Ovary (tissue), 9 donors: Measurements from ENCODE around the gene AMOTL1. TPM values are rescaled to one million over a fixed set of nuclear protein-coding genes. Genes with fewer than 3 reads are reported as not detected.

ENCODE experiments used
- DNase-seq, 5 donors: peaks; one replicate each; pipeline ENCODE4 v3.0.0-alpha.2; 2019 to 2020
- H3K27ac ChIP-seq, 2 donors: fragments of 200-600 bp; one replicate each; pipeline versions ENCODE4 v1.5.1 to v1.8.0; 2019 to 2022
- H3K27me3 ChIP-seq: fragments of 200-600 bp; one replicate; pipeline ENCODE4 v1.8.0; 2022
- H3K36me3 ChIP-seq: fragments of 200-600 bp; sonication (generic); one replicate; pipeline ENCODE4 v1.5.1; 2019
- H3K4me1 ChIP-seq: one replicate; pipeline ENCODE4 v1.8.1; 2013; ENCODE audit warnings: mild to moderate bottlenecking, moderate library complexity; ENCODE audit not compliant: insufficient read depth
- H3K4me3 ChIP-seq: fragments of 200-600 bp; sonication (generic); one replicate; pipeline ENCODE4 v1.5.1; 2017
- H3K9me3 ChIP-seq, 2 donors: fragments of 200-600 bp in 1 of 2; sonication (generic) in 1 of 2; one replicate each; pipeline versions ENCODE4 v1.5.1 to v1.8.1; 2013 to 2019; ENCODE audit warnings: mild to moderate bottlenecking in 1 of 2, moderate library complexity in 1 of 2
- CTCF ChIP-seq, 3 donors: fragments of 450-650 bp in 2 of 3; fragments of 200-600 bp in 1 of 3; IDR thresholded peaks; one replicate each; pipeline versions ENCODE4 v1.5.1 to v1.8.0; 2016 to 2022; ENCODE audit warnings: antibody characterized with exemption in 3 of 3, mild to moderate bottlenecking in 1 of 3
- EP300 ChIP-seq: sonication (generic); formaldehyde crosslinking; IDR thresholded peaks from one replicate; pipeline ENCODE4 v1.6.1; 2017; ENCODE audit warnings: antibody characterized with exemption
- POLR2A ChIP-seq: fragments of 450-650 bp; IDR thresholded peaks from one replicate; pipeline ENCODE4 v1.6.1; 2017; ENCODE audit warnings: antibody characterized with exemption, mild to moderate bottlenecking, moderate library complexity
- WGBS, 3 donors: extraction: QIAGEN DNeasy Blood & Tissue Kit in 1 of 3; methylation state at CpG; one replicate each; pipeline versions ENCODE4 v1.1.5 to v1.1.7; 2013 to 2017; 5-methylcytosine and 5-hydroxymethylcytosine counted together
- intact Hi-C, 4 donors: fragments of 100-400 bp; cut with DNase I; formaldehyde crosslinking; loops; one replicate each; pipeline versions ENCODE4 v1.11.0 to v1.15.1; 2022 to 2023
- polyA plus RNA-seq, 2 donors: library from polyadenylated mRNA; stranded (reverse); fragments of 200-250 nt in 1 of 2; fragments of 350-450 nt in 1 of 2; fragmentation: Illumina TruSeq in 1 of 2; extraction: RNeasy Lipid Tissue Mini Kit (QIAGEN cat#74804) in 1 of 2; gene quantifications; one replicate each; pipeline ENCODE4 v1.2.3, GENCODE V29; 2013 to 2014
- total RNA-seq, 7 donors: library from RNA; depleted of rRNA in 2 of 7; stranded (reverse); fragments of >200 nt in 2 of 7; fragmentation: NEBNext Ultra II Directional in 3 of 7; extraction: Animal tissue kit (Norgen Biotek cat#: 25700) in 3 of 7; gene quantifications; one replicate each; pipeline versions ENCODE4 v1.1.0 to v1.2.4, GENCODE V29; 2016 to 2023
- donor health status: DM: no; HTN: no; CAD: no; lungs with moderate emphysema.
- donor health status: DM: no; HTN: no; CAD: no.
- donor health status: Bipolar disorder and iron deficiency.
- donor health status: DM: yes; HTN: yes; CAD: no.
- donor health status: DM: no; HTN: no; CAD: no.
- donor health status: DM: yes; HTN: yes; CAD: no.

Gene AMOTL1
- total and polyA plus RNA-seq, 9 donors, result 5.4 to 24.8 (median 13.6) TPM

DNA sequence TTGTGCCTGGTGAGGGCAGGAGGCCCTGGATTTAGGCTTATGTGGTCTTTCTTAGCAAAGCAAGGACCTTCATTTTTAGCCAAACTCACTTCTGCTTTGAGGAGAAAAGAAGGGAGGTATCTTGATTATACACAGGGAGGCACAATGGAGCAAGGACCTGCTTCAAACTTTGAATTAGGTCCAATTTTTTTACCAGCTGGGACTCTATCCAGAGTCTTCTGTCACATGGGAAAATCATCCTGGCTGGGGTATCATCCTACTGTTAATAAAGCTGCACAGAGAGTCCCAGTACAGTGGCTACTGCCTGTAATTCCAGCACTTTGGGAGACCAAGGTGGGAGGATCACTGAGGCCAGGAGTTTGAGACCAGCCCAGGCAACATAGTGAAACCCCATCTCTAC lies 117.4 kb downstream of the AMOTL1 start:
- intact Hi-C loops, result loop anchor here in 1 of 4 donors (5.0 kb wide), 1 partner anchor 93 kb away; no protein-coding TSS in a partner anchor
- Histone ChIP-seq H3K27ac (no peak overlapping the region), H3K36me3 (no peaks in the 10 kb centered on the region), H3K4me1 (no peaks in the 10 kb centered on the region), H3K9me3 (no peaks in the 10 kb centered on the region), H3K4me3 (no peak overlapping the region), H3K27me3 (no peaks in the 10 kb centered on the region)
- TF ChIP-seq EP300, result no peak
- no peak for TF ChIP-seq CTCF (IDR thresholded peaks at IDR 0.05)
- TF ChIP-seq POLR2A, result no peak
- no peak for DNase-seq

GRCh38 chr11:94888204-94888603 lies 120.0 kb downstream of the AMOTL1 start:
- WGBS, 3 donors, result 0% methylated on average over 1 of the region's 1 CpG
- no peak overlapping the region for H3K27ac ChIP-seq
- no peaks in the 10 kb centered on the region for H3K27me3 ChIP-seq
- H3K36me3 ChIP-seq, result no peaks in the 10 kb centered on the region
- TF ChIP-seq CTCF (IDR thresholded peaks at IDR 0.05) (no peak), EP300 (no peak), POLR2A (no peak)
- no peak overlapping the region for H3K4me3 ChIP-seq
- intact Hi-C loops, result loop anchor here in 1 of 4 donors (5.0 kb wide), 1 partner anchor 96 kb away; no protein-coding TSS in a partner anchor
- no peaks in the 10 kb centered on the region for H3K4me1 ChIP-seq
- DNase-seq, result no peak
- H3K9me3 ChIP-seq, result no peaks in the 10 kb centered on the region

DNA sequence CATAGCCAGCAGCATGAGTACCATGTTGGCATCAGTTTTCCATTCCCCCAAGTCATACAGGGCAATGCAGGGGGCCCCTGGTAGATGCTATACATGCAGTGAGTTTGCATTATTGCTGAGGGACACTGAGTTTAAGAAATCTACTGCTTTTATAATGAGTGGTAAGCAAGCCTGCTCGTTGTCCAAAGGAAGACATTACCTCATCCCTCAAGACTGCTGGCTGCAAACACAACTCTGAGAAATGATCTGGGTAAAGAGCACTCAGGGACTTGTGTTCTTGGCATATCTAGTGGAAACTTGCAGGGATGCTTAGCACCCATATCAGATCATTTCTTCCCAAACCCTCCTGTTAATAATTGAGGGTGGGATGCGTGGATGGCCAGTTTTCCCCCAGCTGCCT lies 127.3 kb downstream of the AMOTL1 start:
- Histone ChIP-seq H3K9me3 (no peaks in the 10 kb centered on the region), H3K4me3 (no peak overlapping the region), H3K27ac (no peak overlapping the region), H3K36me3 (no peaks in the 10 kb centered on the region), H3K27me3 (no peaks in the 10 kb centered on the region), H3K4me1 (no peaks in the 10 kb centered on the region)
- intact Hi-C loops, result loop anchor here in 3 of 4 donors (2.0 to 10.0 kb wide), 4 partner anchors 113 to 371 kb away; no protein-coding TSS in a partner anchor
- DNase-seq, result no peak
- WGBS, 3 donors, result 55 to 60% (median 59%) methylated on average over 2 of the region's 2 CpGs
- TF ChIP-seq EP300, result no peak
- TF ChIP-seq POLR2A, result no peak
- TF ChIP-seq CTCF (IDR thresholded peaks at IDR 0.05), result no peak

- intact Hi-C loops, result loop anchor here in 3 of 4 donors (2.0 to 10.0 kb wide), 4 partner anchors 114 to 371 kb away; no protein-coding TSS in a partner anchor
Observed at GRCh38 chr11:94895971-94896370, 127.8 kb downstream of the AMOTL1 start.

More at GRCh38 chr11:94895971-94896370, 127.8 kb downstream of the AMOTL1 start:
- TF ChIP-seq EP300 (no peak), CTCF (IDR thresholded peaks at IDR 0.05) (no peak)
- DNase-seq, result no peak
- no peaks in the 10 kb centered on the region for H3K9me3 ChIP-seq
- no peaks in the 10 kb centered on the region for H3K36me3 ChIP-seq
- WGBS, 3 donors, result 69 to 89% (median 82%) methylated on average over 2 of the region's 2 CpGs
- no peaks in the 10 kb centered on the region for H3K27me3 ChIP-seq
- H3K4me1 ChIP-seq, result no peaks in the 10 kb centered on the region
- no peak overlapping the region for H3K4me3 ChIP-seq
- H3K27ac ChIP-seq, result no peak overlapping the region
